ENCODE data around the gene YBX1. TPM values are rescaled to one million over a fixed set of nuclear protein-coding genes. Genes with fewer than 3 reads are reported as not detected.

The YBX1 gene
- total RNA-seq, 1 experiment from 2014 or later, result 1,098 TPM

- Mint-ChIP-seq H3K9me3 (no peaks in the 10 kb centered on the region), H3K4me1 (peaks cover 46% of the 10 kb centered on the region), H3K27me3 (ENCODE audit: low read depth) (no peaks in the 10 kb centered on the region), H3K4me3 (no peak overlapping the region), H3K36me3 (peaks cover 12% of the 10 kb centered on the region; the same call in 1 of the 2 replicates), H3K27ac (no peak overlapping the region)
- TF ChIP-seq CDX4 (CRISPR knock-in tag; IDR thresholded peaks at IDR 0.05; ENCODE audit: borderline replicate concordance), result no peak
- POLR2A ChIA-PET, result no interaction called here
- no peak for DNase-seq (ENCODE audit: low spot score)
- CTCF ChIA-PET, result interaction anchor here (0.7 to 2.4 kb wide), 4 partner anchors 15 to 164 kb away, joined by 3 to 18 read pairs (median 4); partner anchors contain the start of genes C1orf50 and P3H1
- no peak for ATAC-seq
Measured at GRCh38 chr1:42742141-42742540, 59.9 kb downstream of the YBX1 start.

GRCh38 chr1:42742617-42743316 is 60.5 kb downstream of the YBX1 start:
- no peak overlapping the region for H3K27ac Mint-ChIP-seq
- no peaks in the 10 kb centered on the region for H3K9me3 Mint-ChIP-seq
- no peaks in the 10 kb centered on the region for H3K27me3 Mint-ChIP-seq (ENCODE audit: low read depth)
- peaks cover 44% of the 10 kb centered on the region for H3K4me1 Mint-ChIP-seq
- H3K36me3 Mint-ChIP-seq, result peaks cover 13% of the 10 kb centered on the region; the same call in 1 of the 2 replicates
- ChIA-PET POLR2A (no interaction called here), CTCF (interaction anchor here (0.7 to 1.2 kb wide), 2 partner anchors 14 to 164 kb away, joined by 3 read pairs; no protein-coding TSS in a partner anchor)
- TF ChIP-seq IRF2 (CRISPR knock-in tag; IDR thresholded peaks at IDR 0.05; ENCODE audit: borderline replicate concordance, low read depth) (no peak), ESRRA (CRISPR knock-in tag; IDR thresholded peaks at IDR 0.05; ENCODE audit: borderline replicate concordance) (no peak), FOXK1 (CRISPR knock-in tag; IDR thresholded peaks at IDR 0.05) (no peak)
- H3K4me3 Mint-ChIP-seq, result no peak overlapping the region
- ATAC-seq (no peak), DNase-seq (ENCODE audit: low spot score) (no peak)

GRCh38 chr1:42743317-42744147 is 61.3 kb downstream of the YBX1 start:
- Mint-ChIP-seq H3K27ac (no peak overlapping the region), H3K4me1 (peaks cover 44% of the 10 kb centered on the region), H3K9me3 (no peaks in the 10 kb centered on the region), H3K4me3 (no peak overlapping the region), H3K27me3 (ENCODE audit: low read depth) (no peaks in the 10 kb centered on the region), H3K36me3 (peaks cover 20% of the 10 kb centered on the region)
- ATAC-seq, result no peak
- ChIA-PET POLR2A (no interaction called here), CTCF (interaction anchor here (1.2 kb wide), 1 partner anchor 14 kb away, joined by 3 read pairs; no protein-coding TSS in a partner anchor)
- no peak for TF ChIP-seq MLX (CRISPR knock-in tag; IDR thresholded peaks at IDR 0.05)
- no peak for TF ChIP-seq ZNF121 (CRISPR knock-in tag; IDR thresholded peaks at IDR 0.05)
- DNase-seq (ENCODE audit: low spot score), result no peak

- CTCF ChIA-PET, result no interaction called here
- Mint-ChIP-seq H3K4me1 (peaks cover 40% of the 10 kb centered on the region), H3K4me3 (no peak overlapping the region), H3K9me3 (no peaks in the 10 kb centered on the region), H3K36me3 (peaks cover 20% of the 10 kb centered on the region), H3K27me3 (ENCODE audit: low read depth) (no peaks in the 10 kb centered on the region), H3K27ac (no peak overlapping the region)
- POLR2A ChIA-PET, result no interaction called here
- no peak for ATAC-seq
- DNase-seq (ENCODE audit: low spot score), result no peak
- TF ChIP-seq SP1 (CRISPR knock-in tag; conservative IDR thresholded peaks at IDR 0.05) (no peak), USF2 (CRISPR knock-in tag; IDR thresholded peaks at IDR 0.05) (no peak), EMX1 (CRISPR knock-in tag; IDR thresholded peaks at IDR 0.05) (no peak), ESRRA (CRISPR knock-in tag; IDR thresholded peaks at IDR 0.05; ENCODE audit: borderline replicate concordance) (no peak)
Measured at GRCh38 chr1:42744148-42744413, 61.9 kb downstream of the YBX1 start.

GRCh38 chr1:42745851-42746250 is 63.6 kb downstream of the YBX1 start:
- Mint-ChIP-seq H3K9me3 (peaks cover 6% of the 10 kb centered on the region), H3K27ac (no peak overlapping the region), H3K27me3 (ENCODE audit: low read depth) (no peaks in the 10 kb centered on the region), H3K4me3 (no peak overlapping the region), H3K4me1 (peaks cover 25% of the 10 kb centered on the region), H3K36me3 (peaks cover 31% of the 10 kb centered on the region)
- ATAC-seq, result no peak
- CTCF ChIA-PET, result interaction anchor here (1.2 to 1.4 kb wide), 4 partner anchors 12 to 177 kb away, joined by 3 to 11 read pairs (median 5); no protein-coding TSS in a partner anchor
- DNase-seq (ENCODE audit: low spot score), result no peak
- POLR2A ChIA-PET, result no interaction called here
- TF ChIP-seq TEAD1 (CRISPR knock-in tag; IDR thresholded peaks at IDR 0.05), result no peak
- no peak for TF ChIP-seq RORB (CRISPR knock-in tag; IDR thresholded peaks at IDR 0.05)
- no peak for TF ChIP-seq ZNF232 (CRISPR knock-in tag; IDR thresholded peaks at IDR 0.05)
- TF ChIP-seq ESRRA (CRISPR knock-in tag; IDR thresholded peaks at IDR 0.05; ENCODE audit: borderline replicate concordance), result no peak
- no peak for TF ChIP-seq GABPB1 (CRISPR knock-in tag; IDR thresholded peaks at IDR 0.05)
- no peak for TF ChIP-seq ZMAT4 (CRISPR knock-in tag; IDR thresholded peaks at IDR 0.05)
- TF ChIP-seq SMAD4 (CRISPR knock-in tag; IDR thresholded peaks at IDR 0.05), result no peak
- TF ChIP-seq MLX (CRISPR knock-in tag; IDR thresholded peaks at IDR 0.05), result no peak
- TF ChIP-seq JAZF1 (CRISPR knock-in tag; IDR thresholded peaks at IDR 0.05), result no peak
- TF ChIP-seq NR1H2 (CRISPR knock-in tag; IDR thresholded peaks at IDR 0.05), result no peak
- TF ChIP-seq FOXK1 (CRISPR knock-in tag; IDR thresholded peaks at IDR 0.05), result no peak
- no peak for TF ChIP-seq MYBL2 (CRISPR knock-in tag; IDR thresholded peaks at IDR 0.05)
